SK-N-SH treated with all-trans-retinoic acid at 6 μM for 48 hours (cell line): Measurements from ENCODE around the gene RRAGB.
"Not testable (repeated sequence)": the region's sequence is repeated elsewhere in the genome, so short reads cannot be mapped to it uniquely, and the experiment has no call there.

Experiments
- ATAC-seq: fragments of 200-7000 bp; cut with Tn5 transposase; 3 replicates; pipeline ENCODE4 v1.9.1; 2020; ENCODE audit warnings: mild to moderate bottlenecking, moderate library complexity
- ARNTL ChIP-seq: fragments of 450-650 bp; formaldehyde crosslinking; IDR thresholded peaks from 2 replicates; pipeline ENCODE4 v1.5.0; 2020; ENCODE audit warnings: low read depth, mild to moderate bottlenecking, moderate library complexity, borderline replicate concordance
- BACH2 ChIP-seq: fragments of 250-450 bp; sonication (Bioruptor Pico); IDR thresholded peaks from 2 replicates; pipeline ENCODE4 v1.9.0; 2021; ENCODE audit warnings: mild to moderate bottlenecking, borderline replicate concordance
- CREB5 ChIP-seq: fragments of 250-450 bp; sonication (Bioruptor Pico); IDR thresholded peaks from 2 replicates; pipeline ENCODE4 v1.5.1; 2020; ENCODE audit warnings: low read depth, mild to moderate bottlenecking, moderate library complexity
- CSDC2 ChIP-seq: fragments of 250-450 bp; sonication (Bioruptor Pico); IDR thresholded peaks from 2 replicates; pipeline ENCODE4 v1.5.0; 2020; ENCODE audit warnings: mild to moderate bottlenecking, moderate library complexity
- CSRNP3 ChIP-seq: fragments of 250-450 bp; sonication (Bioruptor Pico); IDR thresholded peaks from 2 replicates; pipeline ENCODE4 v1.5.1; 2021; ENCODE audit warnings: mild to moderate bottlenecking, moderate library complexity
- ESRRG ChIP-seq: fragments of 250-450 bp; sonication (Bioruptor Pico); IDR thresholded peaks from 2 replicates; pipeline ENCODE4 v1.6.1; 2021; ENCODE audit warnings: mild to moderate bottlenecking
- GLIS3 ChIP-seq: fragments of 250-450 bp; sonication (Bioruptor Pico); IDR thresholded peaks from 2 replicates; pipeline ENCODE4 v1.5.0; 2020; ENCODE audit warnings: mild to moderate bottlenecking, moderate library complexity
- ISL1 ChIP-seq: fragments of 250-450 bp; sonication (Bioruptor Pico); IDR thresholded peaks from 2 replicates; pipeline ENCODE4 v2.1.2; 2022; ENCODE audit warnings: mild to moderate bottlenecking, moderate library complexity
- OSR1 ChIP-seq: fragments of 250-450 bp; sonication (Bioruptor Pico); IDR thresholded peaks from 2 replicates; pipeline ENCODE4 v1.8.0; 2022; ENCODE audit warnings: moderate library complexity, mild to moderate bottlenecking, inconsistent platforms
- POU6F1 ChIP-seq: fragments of 250-450 bp; sonication (Bioruptor Pico); IDR thresholded peaks from 2 replicates; pipeline ENCODE4 v1.8.0; 2021; ENCODE audit warnings: low read depth, mild to moderate bottlenecking, moderate library complexity, borderline replicate concordance
- PPARA ChIP-seq: fragments of 250-450 bp; sonication (Bioruptor Pico); IDR thresholded peaks from 2 replicates; pipeline ENCODE4 v1.5.0; 2020; ENCODE audit warnings: mild to moderate bottlenecking, borderline replicate concordance
- RARB ChIP-seq: fragments of 250-450 bp; sonication (Bioruptor Pico); IDR thresholded peaks from 2 replicates; pipeline ENCODE4 v1.8.0; 2021; ENCODE audit warnings: mild to moderate bottlenecking, moderate library complexity
- SNAI2 ChIP-seq: fragments of 250-450 bp; sonication (Bioruptor Pico); IDR thresholded peaks from 2 replicates; pipeline ENCODE4 v1.5.0; 2020; ENCODE audit warnings: mild to moderate bottlenecking, moderate library complexity
- TCF4 ChIP-seq: fragments of 250-450 bp; sonication (Bioruptor Pico); IDR thresholded peaks from 2 replicates; pipeline ENCODE4 v1.8.0; 2021; ENCODE audit warnings: mild to moderate bottlenecking, moderate library complexity, borderline replicate concordance
- TSHZ2 ChIP-seq: fragments of 250-450 bp; sonication (Bioruptor Pico); IDR thresholded peaks from 2 replicates; pipeline ENCODE4 v1.5.0; 2020; ENCODE audit warnings: mild to moderate bottlenecking, moderate library complexity
- ZC3H10 ChIP-seq: fragments of 250-450 bp; sonication (Bioruptor Pico); IDR thresholded peaks from 2 replicates; pipeline ENCODE4 v1.5.1; 2021; ENCODE audit warnings: mild to moderate bottlenecking, moderate library complexity
- ZFP3 ChIP-seq: fragments of 250-450 bp; sonication (Bioruptor Pico); IDR thresholded peaks from 2 replicates; pipeline ENCODE4 v1.5.0; 2020; ENCODE audit warnings: mild to moderate bottlenecking, moderate library complexity
- ZFP30 ChIP-seq: fragments of 450-650 bp; formaldehyde crosslinking; IDR thresholded peaks from 2 replicates; pipeline ENCODE4 v1.5.0; 2022; ENCODE audit warnings: mild to moderate bottlenecking, moderate library complexity
- ZNF565 ChIP-seq: fragments of 450-650 bp; formaldehyde crosslinking; conservative IDR thresholded peaks from 2 replicates; pipeline ENCODE4 v1.5.0; 2020; ENCODE audit warnings: low read depth, mild to moderate bottlenecking, moderate library complexity

RRAGB gene

GRCh38 chrX:55731826-55732225, 14.3 kb downstream of the RRAGB start (continued):
- TF ChIP-seq TSHZ2 (CRISPR knock-in tag) (no peak), CSRNP3 (CRISPR knock-in tag) (no peak), ISL1 (CRISPR knock-in tag) (no peak)

- TF ChIP-seq ZFP3 (CRISPR knock-in tag) (no peak), GLIS3 (no peak), CSRNP3 (CRISPR knock-in tag) (no peak), POU6F1 (CRISPR knock-in tag) (no peak), CSDC2 (CRISPR knock-in tag) (no peak)
- ATAC-seq: no peak
Observed at GRCh38 chrX:55738969-55739368, 21.4 kb downstream of the RRAGB start.

GRCh38 chrX:55742649-55743048, 25.1 kb downstream of the RRAGB start:
- no peak for ATAC-seq
- no peak for TF ChIP-seq ZFP3 (CRISPR knock-in tag)
- no peak for TF ChIP-seq CREB5
- no peak for TF ChIP-seq SNAI2 (CRISPR knock-in tag)
- TF ChIP-seq ZNF565 (CRISPR knock-in tag): no peak
- TF ChIP-seq CSDC2 (CRISPR knock-in tag): no peak
- TF ChIP-seq ZC3H10 (CRISPR knock-in tag): no peak
- no peak for TF ChIP-seq ZFP30 (CRISPR knock-in tag)
- no peak for TF ChIP-seq TCF4 (CRISPR knock-in tag)
- no peak for TF ChIP-seq ESRRG
- TF ChIP-seq CSRNP3 (CRISPR knock-in tag): no peak
- TF ChIP-seq ISL1 (CRISPR knock-in tag): no peak
- no peak for TF ChIP-seq ARNTL
- no peak for TF ChIP-seq OSR1
- TF ChIP-seq BACH2 (CRISPR knock-in tag): no peak
- TF ChIP-seq PPARA (CRISPR knock-in tag): no peak
- no peak for TF ChIP-seq RARB (CRISPR knock-in tag)
- TF ChIP-seq, all 23 proteins: peak for 0

- ATAC-seq: not testable (repeated sequence)
Observed at GRCh38 chrX:55748463-55748862, 30.9 kb downstream of the RRAGB start.
